NCI-H774 (cell line): ENCODE data around the gene ADARB2.
"Not testable (repeated sequence)": the region's sequence is repeated elsewhere in the genome, so short reads cannot be mapped to it uniquely, and the experiment has no call there.

Experiments
- DNase-seq: peaks from one replicate; lab custom pipeline; 2025; lab: John Stamatoyannopoulos, UW

The ADARB2 gene

GRCh38 chr10:1406967-1407945 is 330.1 kb downstream of the ADARB2 start:
- no peak for DNase-seq

DNA sequence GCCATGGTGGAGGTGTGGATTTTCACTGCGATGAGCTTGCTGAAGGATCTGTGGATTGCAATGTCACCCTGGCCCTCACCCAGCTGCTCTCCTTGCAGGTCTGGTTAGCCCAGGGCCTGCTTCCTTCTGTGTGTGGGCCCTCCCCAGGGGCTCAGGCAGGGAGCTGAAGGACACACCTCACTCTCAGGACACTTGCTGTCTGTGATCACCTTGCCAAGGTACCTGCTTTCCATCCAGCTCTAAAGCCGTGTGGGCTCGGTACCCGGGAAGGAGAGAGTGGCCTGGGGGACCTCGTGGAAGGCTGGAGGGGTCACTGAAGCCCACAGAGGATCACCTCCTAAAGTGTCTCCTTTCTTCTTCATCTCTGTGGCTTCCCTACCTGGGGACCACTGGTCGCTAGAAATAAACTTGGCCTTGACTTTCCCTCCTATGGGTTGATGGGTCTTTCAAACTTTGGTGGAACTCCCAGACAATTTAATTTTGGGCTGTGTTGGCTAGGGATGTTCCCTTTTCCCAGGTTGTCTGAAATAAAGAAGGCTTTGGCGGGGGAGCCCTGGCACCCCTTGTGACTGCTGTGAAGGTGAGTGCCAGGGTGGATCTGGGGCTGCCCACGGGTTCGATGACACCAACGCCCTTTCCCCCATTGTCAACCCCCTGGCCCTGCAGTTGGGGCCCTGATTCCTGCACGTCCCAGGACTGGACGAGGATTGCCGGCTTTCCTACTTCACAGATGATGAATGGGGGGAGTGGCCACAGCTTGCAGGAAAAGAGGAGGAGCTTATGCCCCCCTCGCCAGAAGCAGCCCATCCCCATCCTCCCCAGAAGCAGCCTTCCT is 331.0 kb downstream of the ADARB2 start:
- no peak for DNase-seq

DNA sequence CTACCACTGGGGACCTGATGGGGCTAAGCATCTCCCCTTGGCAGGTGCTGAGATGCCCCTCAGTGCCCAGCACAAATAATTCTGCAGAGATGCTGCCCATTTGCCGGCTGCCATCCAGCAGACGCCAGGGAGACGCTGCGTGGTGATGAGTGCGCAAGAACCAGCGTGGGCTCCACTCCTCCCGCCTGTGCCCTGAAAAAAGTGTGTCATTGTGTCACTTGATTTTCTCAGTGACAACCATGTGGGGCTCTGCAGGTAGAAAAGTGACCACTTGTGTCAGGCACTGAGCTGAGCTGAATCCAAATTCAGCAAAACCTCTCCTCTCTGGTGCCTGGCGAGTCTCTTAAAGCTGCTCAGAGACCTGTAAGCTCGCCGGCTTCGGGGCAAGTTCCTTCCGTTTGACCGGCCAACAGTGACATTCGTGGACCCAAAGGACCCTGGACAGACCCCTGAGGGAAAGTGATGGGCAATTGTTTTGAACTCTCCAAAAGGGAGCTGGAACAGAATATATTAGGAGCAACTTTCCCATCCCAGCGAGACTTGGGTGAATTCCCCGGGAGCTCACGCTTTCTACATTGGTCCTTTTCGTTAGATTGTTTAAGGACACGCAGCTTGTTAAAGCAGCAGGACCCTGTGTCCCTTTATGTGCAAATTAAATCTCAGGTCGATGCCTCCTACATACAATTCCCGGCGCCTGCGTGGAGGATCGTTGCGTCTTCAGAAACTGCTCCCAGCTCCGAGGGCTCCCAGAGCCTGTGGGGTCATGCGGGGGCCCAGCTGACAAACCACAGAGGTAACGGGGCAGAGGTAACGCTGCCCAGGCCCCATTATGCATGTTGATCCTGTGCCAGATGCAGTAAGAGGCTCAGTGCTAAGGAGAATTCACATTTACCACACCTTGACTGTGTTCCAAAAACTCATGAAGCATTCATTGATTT is 332.7 kb downstream of the ADARB2 start:
- DNase-seq, result no peak

- DNase-seq, result no peak
These were observed 333.6 kb downstream of the ADARB2 start for GRCh38 chr10:1403508-1404322.

DNA sequence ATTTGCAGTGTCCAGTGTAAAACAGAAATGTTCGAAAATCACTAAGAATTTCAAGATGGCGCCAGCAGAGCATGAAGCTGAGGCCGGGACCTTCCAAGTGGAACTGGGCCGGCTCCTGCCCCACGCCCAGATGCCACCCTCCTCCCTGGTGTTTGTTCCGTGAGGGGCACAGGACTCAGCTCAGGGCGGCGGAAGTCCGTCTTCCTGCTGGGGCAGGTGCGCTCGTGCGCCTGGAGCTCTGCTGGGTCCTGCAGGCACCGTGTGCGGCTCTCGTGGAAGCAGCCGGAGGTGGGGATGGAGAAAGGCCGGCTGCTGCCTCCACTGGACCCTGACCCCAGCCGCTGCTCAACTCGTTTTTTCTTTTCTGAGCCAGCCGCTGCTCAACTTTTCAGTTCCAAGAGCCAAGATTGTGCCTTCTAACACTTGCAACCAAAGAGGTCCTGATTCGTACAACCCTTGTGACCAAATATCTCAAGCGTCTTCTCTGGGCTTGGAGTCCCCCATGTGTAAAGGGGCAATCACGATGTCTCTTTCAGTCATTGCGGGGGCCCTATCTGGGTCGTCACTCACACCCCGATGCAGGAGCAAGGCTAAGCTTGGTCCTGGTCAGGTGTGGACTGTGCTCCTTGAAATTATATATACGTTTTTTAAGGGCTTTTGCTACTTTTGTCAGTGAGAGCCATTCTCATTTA is 334.4 kb downstream of the ADARB2 start:
- no peak for DNase-seq

- DNase-seq, result no peak
These were observed 335.1 kb downstream of the ADARB2 start for GRCh38 chr10:1402016-1402770.

DNA sequence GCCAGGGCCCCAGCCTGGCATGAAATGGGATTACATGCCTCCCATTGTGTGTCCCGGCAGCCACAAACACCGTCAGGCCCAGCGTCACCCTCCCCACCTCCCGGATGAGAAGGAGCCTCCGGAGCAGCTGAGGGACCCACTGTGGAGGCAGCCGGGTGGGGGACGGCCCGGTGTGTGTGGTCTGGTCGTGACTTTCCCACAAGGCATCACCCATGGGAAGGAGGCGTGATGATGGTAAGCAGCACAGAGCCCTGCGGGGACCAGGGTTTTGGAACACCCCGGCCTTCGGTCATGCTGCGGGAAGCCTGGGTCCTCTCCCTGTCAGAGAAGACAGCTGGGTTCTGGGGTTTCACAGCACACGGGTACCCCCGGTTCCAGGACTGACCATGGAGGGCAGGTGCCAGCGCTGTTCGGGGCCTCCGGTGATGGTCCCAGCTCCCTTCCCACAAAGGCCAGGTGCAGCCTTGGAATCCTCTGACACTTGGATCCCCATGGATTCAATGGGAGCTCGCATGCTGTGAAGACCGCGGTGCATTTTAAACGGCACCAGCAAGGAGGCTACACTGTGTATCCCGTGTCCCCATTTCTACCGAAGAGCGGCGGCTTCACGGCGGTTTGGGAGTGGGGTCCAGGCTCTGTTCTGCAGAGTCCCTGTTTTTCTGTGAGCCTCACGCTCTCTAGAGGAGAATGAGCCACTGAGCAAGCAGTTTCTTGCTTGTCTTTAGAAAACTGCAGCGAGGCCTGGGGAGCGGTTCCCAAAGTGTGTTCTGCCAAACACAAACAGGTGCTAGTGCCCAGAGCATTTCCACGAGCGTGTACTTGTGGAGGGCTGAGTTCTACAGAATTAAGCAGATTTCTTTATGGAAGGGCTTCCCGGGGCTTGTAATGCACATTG is 336.0 kb downstream of the ADARB2 start:
- no peak for DNase-seq

GRCh38 chr10:1400101-1401070 is 336.9 kb downstream of the ADARB2 start:
- no peak for DNase-seq

GRCh38 chr10:1399431-1400100 is 337.8 kb downstream of the ADARB2 start:
- no peak for DNase-seq

DNA sequence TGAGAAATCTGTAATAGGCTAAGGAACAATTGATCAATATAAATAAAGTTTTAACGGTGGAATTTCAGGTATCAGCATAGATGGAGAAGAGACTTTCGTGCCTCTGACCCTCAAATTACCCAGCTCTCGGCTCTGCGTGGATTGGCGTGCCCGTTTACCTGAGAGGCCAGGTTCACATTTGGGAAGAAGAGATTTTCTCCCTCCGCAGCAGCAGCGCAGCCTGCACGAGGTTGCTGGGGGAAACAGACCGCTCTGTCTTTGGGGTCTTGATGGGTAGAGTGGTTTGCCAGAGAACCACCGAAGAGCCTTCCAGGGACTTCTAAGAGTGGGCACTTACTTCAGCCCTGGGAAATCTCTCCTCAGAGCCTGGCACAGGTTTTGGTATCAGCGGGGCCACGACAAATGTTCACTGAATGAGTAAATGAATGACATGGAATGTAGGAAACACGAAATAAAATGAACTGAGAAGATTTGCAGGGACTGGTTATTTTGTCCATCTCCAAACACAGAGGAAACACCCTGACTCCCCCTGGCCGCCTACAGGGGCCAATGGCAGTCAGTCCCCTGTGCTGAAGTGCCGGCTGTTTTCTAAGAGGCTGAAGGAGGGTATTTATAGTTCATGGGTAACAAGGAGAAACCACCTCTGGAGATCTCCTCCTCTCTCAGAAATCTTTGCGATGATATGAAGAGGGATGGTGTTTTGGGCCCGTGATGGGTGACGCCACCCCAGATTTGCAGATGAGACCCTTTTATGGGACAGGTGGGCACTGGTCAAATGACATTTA is 338.5 kb downstream of the ADARB2 start:
- DNase-seq, result no peak

DNA sequence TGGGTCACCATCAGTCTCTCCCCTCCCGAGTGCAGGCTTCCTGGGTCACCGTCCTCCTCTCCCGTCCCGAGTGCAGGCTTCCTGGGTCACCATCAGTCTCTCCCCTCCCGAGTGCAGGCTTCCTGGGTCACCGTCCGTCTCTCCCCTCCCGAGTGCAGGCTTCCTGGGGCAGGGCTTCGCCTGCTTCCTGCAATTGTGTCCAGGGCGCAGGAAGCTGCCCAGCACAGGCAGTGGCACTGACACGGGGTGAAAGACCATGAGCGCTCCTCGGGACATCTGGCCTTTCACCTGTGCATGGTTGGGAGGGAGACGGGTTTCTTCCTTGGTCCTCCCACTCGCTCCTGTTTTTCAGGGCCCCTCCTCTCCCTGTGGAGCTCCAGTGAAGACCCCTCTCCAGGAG is 339.2 kb downstream of the ADARB2 start:
- DNase-seq, result not testable (repeated sequence)

DNA sequence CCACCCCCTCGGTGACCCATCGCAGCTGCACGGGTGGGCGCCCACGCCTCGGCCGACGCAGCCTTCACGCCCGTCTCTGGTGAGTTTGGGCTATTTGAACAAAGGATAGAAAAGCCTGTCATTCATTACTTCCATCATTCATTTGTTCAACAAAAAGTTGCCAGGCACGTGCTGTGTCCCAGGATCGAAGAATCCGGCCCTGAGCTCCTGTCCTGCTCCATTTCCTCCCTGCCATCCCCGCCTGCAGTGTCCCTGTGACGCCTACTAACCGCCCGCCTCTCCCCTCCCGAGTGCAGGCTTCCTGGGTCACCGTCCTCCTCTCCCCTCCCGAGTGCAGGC is 341.1 kb downstream of the ADARB2 start:
- DNase-seq, result no peak

- DNase-seq, result no peak
These were observed 341.6 kb downstream of the ADARB2 start for GRCh38 chr10:1395481-1396296.

GRCh38 chr10:1395025-1395480 is 342.3 kb downstream of the ADARB2 start:
- no peak for DNase-seq
